ENCODE measurements around the gene ZFP62. TPM values are rescaled to one million over a fixed set of nuclear protein-coding genes. Genes with fewer than 3 reads are reported as not detected.

The ZFP62 gene
- polyA plus RNA-seq, 1 experiment: 18.0 TPM

GRCh38 chr5:180799194-180799593, 61.9 kb downstream of the ZFP62 start:
- POLR2A ChIA-PET: interaction anchor here (1.5 kb wide), 1 partner anchor 13 kb away, joined by 10 read pairs; no protein-coding TSS in a partner anchor
- CTCF ChIA-PET: interaction anchor here (0.6 to 1.4 kb wide), 2 partner anchors 70 to 428 kb away, joined by 3 to 6 read pairs; no protein-coding TSS in a partner anchor
- peak; percentile 29; the same call in 1 of the 2 replicates for TF ChIP-seq CTCF (IDR thresholded peaks at IDR 0.05; ENCODE audit: low read depth, low read length)
- no peaks in the 10 kb centered on the region for H3K27me3 ChIP-seq (ENCODE audit: control insufficient read depth, insufficient read depth, low read length)
- DNase-seq (ENCODE audit: low read depth, low spot score): no peak
- no peaks in the 10 kb centered on the region; the same call in 1 of the 2 replicates for H3K9me3 ChIP-seq (ENCODE audit: control insufficient read depth, insufficient read depth, low read length)
- peak overlapping the region; percentile 33; the same call in 1 of the 2 replicates for H3K4me3 ChIP-seq (ENCODE audit: low read depth, low read length)
- peak overlapping the region; percentile 80 for H3K27ac ChIP-seq (ENCODE audit: low read depth, low read length)

GRCh38 chr5:180798193-180798592, 62.9 kb downstream of the ZFP62 start:
- CTCF ChIA-PET: no interaction called here
- Histone ChIP-seq H3K27ac (ENCODE audit: low read depth, low read length) (no peak overlapping the region), H3K27me3 (ENCODE audit: control insufficient read depth, insufficient read depth, low read length) (no peaks in the 10 kb centered on the region), H3K9me3 (ENCODE audit: control insufficient read depth, insufficient read depth, low read length) (no peaks in the 10 kb centered on the region; the same call in 1 of the 2 replicates), H3K4me3 (ENCODE audit: low read depth, low read length) (no peak overlapping the region)
- POLR2A ChIA-PET: interaction anchor here (1.2 kb wide), 1 partner anchor 11 kb away, joined by 4 read pairs; no protein-coding TSS in a partner anchor
- TF ChIP-seq CTCF (IDR thresholded peaks at IDR 0.05; ENCODE audit: low read depth, low read length): no peak
- no peak for DNase-seq (ENCODE audit: low read depth, low spot score)

Small RNA genes lying within 50 kb of the gene (small RNA-seq; reads per million reads assigned to genes)
- gene RF00019 (ENCODE audit: insufficient read length, low read depth): not detected

Other genes starting within 250 kb of the ZFP62 start
- not detected in 2 replicates for gene FLT4, start 211.7 kb downstream of the ZFP62 start, polyA plus RNA-seq (2011; rRNA removed)
- not detected in 2 replicates for gene OR2Y1, start 121.2 kb downstream of the ZFP62 start, polyA plus RNA-seq (2011; rRNA removed)
- gene MGAT1, start 58.5 kb downstream of the ZFP62 start, polyA plus RNA-seq (2011; rRNA removed): 96.2 and 121 TPM in 2 replicates
- gene BTNL8, start 37.9 kb upstream of the ZFP62 start, polyA plus RNA-seq (2011; rRNA removed): not detected in 2 replicates
- not detected in 2 replicates for gene BTNL3, start 127.6 kb upstream of the ZFP62 start, polyA plus RNA-seq (2011; rRNA removed)
- gene BTNL9, start 179.0 kb upstream of the ZFP62 start, polyA plus RNA-seq (2011; rRNA removed): not detected in 2 replicates